Stimulated activated CD4-positive, alpha-beta T cell treated with anti-CD3 and anti-CD28 coated beads, Interleukin-4, amount 100 ng/mL, for 48 hours (primary cell): ENCODE data around the gene ZFAND6.
"Not testable (repeated sequence)": the region's sequence is repeated elsewhere in the genome, so short reads cannot be mapped to it uniquely, and the experiment has no call there.

Experiments
- DNase-seq, 2 donors: peaks; one replicate each; pipeline ENCODE4 v3.0.0-alpha.2; 2020; ENCODE audit warnings: low read depth in 2 of 2

Gene ZFAND6

DNA sequence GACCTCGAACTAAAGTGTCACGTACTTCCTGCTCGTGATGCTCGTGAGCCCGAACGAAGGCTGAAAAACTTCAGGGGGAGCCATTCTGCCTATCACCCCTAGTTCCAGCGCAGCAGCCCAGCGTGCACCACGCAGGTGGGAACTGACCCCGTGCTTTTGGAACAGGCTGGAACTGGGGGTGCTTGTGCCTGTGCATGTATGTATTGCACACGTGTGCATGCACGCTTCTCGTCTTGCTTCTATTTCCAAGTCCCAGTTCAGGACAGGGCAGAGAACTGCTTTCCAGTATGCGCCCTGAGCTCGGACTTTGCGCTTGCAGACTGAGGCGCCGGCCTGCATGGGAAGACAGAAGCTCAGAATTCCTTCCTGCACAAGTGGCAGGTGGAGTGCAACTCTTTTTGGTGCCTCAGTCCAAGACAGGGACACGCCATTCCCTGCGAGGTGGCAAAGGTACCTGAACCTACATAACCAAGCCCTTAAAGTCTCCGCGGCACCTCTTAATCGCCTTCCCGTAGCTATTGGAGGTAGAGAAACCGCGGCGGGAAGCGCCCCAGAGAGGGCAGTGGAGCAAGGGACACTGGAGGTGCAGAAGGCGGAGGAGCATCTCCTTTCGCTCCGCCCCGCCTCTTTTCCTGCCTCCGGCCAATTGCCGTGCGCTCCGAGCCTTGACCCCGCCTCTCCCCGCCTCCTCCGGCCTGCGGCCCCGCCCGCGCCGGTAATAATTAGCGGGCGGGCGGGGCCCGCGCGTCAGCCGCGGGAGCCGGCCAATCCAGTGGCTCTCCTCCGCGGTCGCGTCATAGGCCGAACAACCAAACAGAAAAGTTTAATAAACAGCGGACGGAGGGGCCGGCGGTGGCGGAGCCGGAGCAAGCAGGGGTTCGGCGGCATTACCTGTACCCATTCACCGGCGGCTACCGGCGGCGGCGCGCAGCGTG, at the start of gene ZFAND6:
Gene ZFAND6, plus strand, starts transcription at position 826 of the 935 bp plus-strand sequence. CDS start 60,669 bp downstream, outside the sequence.
- peak; percentile 95 to 96 for DNase-seq

GRCh38 chr15:80010131-80010673, 49.3 kb upstream of the ZFAND6 start:
- no peak for DNase-seq

DNA sequence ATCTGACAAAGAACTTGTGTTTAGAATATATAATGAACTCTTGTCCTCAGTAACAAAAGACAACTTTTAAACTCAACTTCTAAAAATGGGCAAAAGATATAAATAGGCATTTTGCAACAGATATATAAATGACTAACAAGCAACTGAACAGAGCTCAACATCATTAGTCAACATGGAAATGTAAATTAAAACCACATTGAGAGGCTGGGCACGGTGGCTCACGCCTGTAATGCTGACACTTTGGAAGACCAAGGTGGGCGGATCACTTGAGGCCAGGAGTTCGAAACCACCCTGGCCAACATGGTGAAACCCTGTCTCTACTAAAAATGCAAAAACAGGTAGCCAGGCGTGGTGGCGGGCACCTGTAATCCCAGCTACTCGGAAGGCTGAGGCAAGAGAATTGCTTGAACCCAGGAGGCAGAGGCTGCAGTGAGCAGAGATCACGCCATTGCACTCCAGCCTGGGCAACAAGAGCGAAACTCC, 48.4 kb upstream of the ZFAND6 start:
- peak; percentile 14 to 24 for DNase-seq

DNA sequence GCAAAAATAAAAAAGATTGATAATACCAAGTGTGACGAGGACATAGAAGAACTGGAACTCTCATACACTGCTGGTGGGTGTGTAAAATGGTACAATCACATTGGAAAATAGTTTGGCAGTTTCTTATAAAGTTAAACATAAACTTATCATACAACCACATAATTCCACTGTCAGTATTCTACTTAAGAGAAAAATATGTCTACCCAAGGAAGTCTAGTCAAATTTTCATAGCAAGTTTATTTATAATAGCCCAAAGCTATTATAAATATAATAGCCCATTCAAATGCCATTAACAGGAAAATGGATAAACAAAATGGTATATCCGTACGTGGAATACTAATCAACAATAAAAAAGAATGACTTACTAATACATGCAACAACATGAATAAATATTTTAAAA, 47.9 kb upstream of the ZFAND6 start:
- no peak for DNase-seq

DNA sequence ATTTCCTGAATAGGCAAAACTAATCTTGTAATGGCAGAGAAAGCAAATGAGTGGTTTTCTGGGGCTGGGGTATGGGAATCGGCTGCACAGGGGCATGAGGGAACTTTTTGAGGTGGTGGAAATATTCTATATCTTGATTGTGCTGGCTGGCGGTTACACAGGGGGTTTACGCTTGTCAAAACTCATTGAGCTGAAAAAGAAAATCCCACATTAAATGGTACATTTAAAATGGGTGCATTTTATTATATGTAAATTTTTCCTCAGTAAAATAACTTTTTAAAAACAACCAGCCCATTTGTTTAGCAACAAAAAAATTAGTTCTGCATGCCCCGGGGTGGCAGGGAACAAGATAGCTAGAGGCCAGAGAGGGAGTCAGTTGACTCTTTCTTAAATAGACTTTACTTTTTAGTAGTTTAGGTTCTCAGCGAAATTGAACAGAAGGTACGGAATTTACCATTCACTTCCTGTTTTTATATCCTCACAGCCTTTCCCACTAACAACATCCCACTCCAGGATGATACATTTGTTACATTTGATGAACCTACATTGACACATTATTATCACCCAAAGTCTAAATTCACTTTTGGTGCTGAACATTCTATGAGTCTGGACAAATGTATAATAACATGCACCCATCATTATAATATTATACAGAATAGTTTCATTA, 47.3 kb upstream of the ZFAND6 start:
- no peak for DNase-seq

DNA sequence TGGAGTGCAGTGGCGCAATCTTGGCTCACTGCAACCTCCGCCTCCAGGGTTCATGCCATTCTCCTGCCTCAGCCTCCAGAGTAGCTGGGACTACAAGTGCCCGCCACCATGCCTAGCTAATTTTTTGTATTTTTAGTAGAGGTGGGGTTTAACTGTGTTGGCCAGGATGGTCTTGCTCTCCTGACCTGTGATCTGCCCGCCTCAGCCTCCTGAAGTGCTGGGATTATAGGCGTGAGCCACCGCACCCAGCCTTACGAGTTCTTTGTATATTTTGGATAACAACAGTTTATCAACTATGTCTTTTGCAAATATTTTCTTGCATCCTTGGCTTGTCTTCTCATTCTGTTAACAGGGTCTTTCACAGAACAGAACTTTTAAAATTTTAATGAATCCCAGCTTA, 45.3 kb upstream of the ZFAND6 start:
- DNase-seq, result not testable (repeated sequence)

DNA sequence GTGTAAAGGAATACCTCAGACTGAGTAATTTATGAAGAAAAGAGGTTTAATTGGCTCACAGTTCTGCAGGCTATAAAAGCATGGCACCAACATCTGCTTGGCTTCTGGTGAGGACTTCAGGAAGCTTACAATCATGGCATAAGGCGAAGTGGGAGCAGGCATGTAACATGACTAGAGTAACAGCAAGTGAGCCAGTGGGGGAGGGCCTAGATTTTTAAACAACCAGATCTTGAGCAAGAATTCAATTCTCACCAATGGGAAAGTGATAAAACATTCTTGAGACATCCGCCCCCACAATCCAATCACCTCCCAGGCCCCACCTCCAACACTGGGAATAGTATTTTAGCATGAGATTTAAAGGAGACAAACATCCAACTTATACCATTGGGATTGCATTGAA, 44.3 kb upstream of the ZFAND6 start:
- DNase-seq, result no peak

GRCh38 chr15:80016506-80016905, 43.0 kb upstream of the ZFAND6 start:
- DNase-seq, result not testable (repeated sequence)

DNA sequence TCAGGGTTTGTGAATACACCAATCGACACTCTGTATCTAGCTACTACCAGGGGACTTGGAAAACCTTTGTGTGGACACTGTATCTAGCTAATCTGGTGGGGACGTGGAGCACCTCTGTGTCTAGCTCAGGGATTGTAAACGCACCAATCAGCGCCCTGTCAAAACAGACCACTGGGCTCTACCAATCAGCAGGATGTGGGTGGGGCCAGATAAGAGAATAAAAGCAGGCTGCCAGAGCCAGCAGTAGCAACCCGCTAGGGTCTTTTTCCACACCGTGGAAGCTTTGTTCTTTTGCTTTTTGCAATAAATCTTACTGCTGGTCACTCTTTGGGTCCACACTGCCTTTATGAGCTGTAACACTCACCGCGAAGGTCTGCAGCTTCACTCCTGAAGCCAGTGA, 42.3 kb upstream of the ZFAND6 start:
- not testable (repeated sequence) for DNase-seq

- no peak for DNase-seq
Measured at GRCh38 chr15:80019168-80019745, 40.2 kb upstream of the ZFAND6 start.

DNA sequence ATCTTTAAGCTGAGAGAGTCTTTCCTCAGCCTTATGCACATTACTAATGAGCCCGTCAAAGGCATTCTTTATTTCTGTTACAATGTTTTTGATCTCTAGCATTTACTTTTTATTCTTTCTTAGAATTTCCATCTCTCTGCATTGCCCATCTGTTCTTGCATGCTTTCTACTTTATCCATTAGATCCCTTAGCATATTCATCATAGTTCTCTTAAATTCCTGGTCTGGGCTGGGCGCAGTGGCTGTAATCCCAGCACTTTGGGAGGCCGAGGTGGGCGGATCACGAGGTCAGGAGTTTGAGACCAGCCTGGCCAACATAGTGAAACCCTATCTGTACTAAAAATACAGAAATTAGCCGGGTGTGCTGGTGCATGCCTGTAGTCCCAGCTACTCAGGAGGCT, 39.3 kb upstream of the ZFAND6 start:
- not testable (repeated sequence) for DNase-seq

GRCh38 chr15:80020731-80021130, 38.7 kb upstream of the ZFAND6 start:
- no peak for DNase-seq

GRCh38 chr15:80026310-80026709, 33.2 kb upstream of the ZFAND6 start:
- no peak for DNase-seq

GRCh38 chr15:80026754-80027153, 32.7 kb upstream of the ZFAND6 start:
- no peak for DNase-seq

- DNase-seq, result no peak
Measured at GRCh38 chr15:80028937-80029336, 30.5 kb upstream of the ZFAND6 start.

- DNase-seq, result no peak
Measured at GRCh38 chr15:80031841-80032240, 27.6 kb upstream of the ZFAND6 start.

DNA sequence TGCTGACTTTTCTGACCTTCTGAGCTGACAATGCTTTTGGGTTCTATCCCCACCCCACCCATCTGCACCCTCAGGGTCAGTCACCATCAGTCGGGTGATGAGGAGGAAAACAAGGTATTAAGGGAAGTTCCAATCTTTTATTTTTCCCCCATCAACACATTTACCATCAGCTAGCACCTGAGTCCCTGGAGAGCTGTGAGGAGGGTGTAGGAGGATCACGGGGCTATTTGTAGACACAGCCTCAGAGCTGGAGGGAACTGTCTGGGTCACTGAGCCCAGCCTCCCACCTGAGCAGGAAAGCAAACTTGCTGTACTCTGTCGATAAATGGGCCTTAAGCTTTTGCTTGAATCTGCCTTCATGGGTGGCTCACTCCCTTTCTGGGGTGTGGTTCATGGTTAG, 24.8 kb upstream of the ZFAND6 start:
- no peak for DNase-seq

DNA sequence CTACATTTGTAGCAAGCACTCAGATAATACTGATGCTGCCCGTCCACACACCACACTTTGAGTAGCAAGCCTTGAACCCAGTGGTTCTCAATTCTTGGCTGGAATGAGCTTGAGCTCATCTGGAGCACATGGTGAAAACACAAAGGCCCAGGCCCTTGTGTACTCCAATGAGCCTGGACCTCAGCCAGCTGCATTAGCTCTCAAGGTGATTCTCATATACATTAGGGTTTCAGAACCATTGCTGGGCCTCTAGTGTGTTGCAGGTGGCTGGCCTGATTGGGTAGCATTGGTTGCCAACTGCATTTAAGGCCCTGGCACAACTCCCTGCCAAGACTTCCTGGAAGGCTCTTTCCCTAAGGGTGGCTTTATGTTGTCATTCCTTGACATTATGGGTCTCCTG, 23.4 kb upstream of the ZFAND6 start:
- no peak for DNase-seq

DNA sequence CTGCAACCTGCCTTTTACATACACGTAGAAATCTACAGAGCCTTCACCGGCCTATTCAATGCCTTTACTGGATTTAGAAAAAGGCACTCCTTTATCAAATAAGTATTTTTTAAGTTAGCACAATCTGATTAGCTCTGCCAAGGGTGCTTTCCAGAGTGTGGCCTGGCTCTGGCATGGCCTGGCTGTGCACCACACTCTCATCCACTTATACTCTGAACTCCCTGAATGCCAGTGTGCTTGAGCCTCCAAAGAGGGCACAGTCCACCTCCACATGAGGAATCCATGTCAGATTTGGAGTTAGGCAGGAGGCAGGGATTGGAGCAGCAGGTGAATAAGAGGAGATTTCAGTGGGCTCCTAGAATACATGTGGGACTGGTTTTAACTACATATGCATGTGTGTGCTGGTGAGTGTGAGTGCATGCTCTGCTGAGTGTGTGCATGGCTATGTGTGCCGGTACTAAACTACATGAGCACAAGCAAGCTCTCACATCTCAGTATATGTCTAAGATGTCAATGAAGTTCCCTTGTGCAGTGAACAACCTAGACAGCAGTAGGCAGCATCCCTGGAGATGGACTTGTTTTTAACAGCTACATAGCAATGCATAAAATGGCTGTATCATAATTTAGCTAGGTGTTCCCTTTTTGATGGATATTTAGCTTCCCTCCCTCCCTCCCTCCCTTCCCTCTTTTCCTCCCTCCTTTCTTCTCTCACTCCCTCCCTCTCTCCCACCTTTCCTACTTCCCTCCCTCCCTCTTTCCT, 17.8 kb upstream of the ZFAND6 start:
- DNase-seq, result no peak

DNA sequence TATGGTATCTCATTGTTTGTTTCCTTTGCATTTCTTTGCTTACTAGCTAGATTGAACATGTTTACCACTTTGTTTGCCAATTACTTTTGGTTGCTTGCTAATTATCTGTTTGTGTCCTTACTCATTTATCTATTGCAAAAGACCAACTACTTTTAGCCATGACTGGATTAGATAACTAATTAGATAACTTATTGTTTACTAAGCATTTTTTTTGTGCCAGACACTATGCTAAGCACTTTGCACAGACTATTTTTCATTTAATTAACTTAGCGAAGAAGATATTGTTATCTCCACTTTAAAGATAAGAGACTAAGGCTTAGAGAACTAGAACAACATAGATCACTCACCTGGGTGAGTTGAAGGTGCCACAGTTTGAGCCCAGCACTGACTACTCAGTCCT, 16.9 kb upstream of the ZFAND6 start:
- no peak for DNase-seq

DNA sequence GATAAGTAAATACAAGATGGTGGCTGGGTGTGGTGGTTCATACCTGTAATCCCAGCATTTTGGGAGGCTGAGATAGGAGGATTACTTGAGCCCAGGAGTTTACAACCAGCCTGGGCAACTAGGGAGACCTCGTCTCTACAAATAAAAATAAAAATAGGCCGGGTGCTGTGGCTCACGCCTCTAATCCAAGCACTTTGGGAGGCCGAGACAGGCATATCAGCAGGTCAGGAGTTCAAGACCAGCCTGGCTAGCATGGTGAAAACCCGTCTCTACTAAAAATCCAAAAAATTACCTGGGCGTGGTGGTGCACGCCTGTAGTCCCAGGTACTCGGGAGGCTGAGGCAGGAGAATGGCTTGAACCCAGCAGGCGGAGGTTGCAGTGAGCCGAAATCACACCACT, 14.3 kb upstream of the ZFAND6 start:
- not testable (repeated sequence) for DNase-seq
